Breast epithelium (tissue), 4 donors: ENCODE measurements around the gene MMP11. TPM values are rescaled to one million over a fixed set of nuclear protein-coding genes. Genes with fewer than 3 reads are reported as not detected.

Experiments
- DNase-seq, 2 donors: peaks; one replicate each; pipeline ENCODE4 v3.0.0-alpha.2; 2019; ENCODE audit warnings: low spot score in 2 of 2
- H3K27ac ChIP-seq, 2 donors: fragments of 200-600 bp; sonication (generic) in 1 of 2; one replicate each; pipeline ENCODE4 v1.5.1; 2016 to 2019; ENCODE audit warnings: mild to moderate bottlenecking in 1 of 2
- H3K27me3 ChIP-seq, 2 donors: fragments of 200-600 bp; sonication (generic) in 1 of 2; one replicate each; pipeline versions ENCODE4 v1.5.1 to v1.6.0; 2017 to 2019; ENCODE audit warnings: control low read depth in 1 of 2, mild to moderate bottlenecking in 1 of 2
- H3K36me3 ChIP-seq: fragments of 200-600 bp; one replicate; pipeline ENCODE4 v1.5.1; 2019
- H3K4me1 ChIP-seq, 2 donors: fragments of 200-600 bp; sonication (generic); one replicate each; pipeline ENCODE4 v1.5.1; 2016 to 2019; ENCODE audit warnings: control low read depth in 1 of 2
- H3K4me3 ChIP-seq, 3 donors: fragments of 200-600 bp; sonication (generic); 1 replicate in 2 of 3; 2 replicates in 1 of 3; pipeline ENCODE4 v1.5.1; 2016 to 2019; ENCODE audit warnings: mild to moderate bottlenecking in 3 of 3, moderate library complexity in 2 of 3
- H3K9me3 ChIP-seq, 2 donors: fragments of 200-600 bp; sonication (generic) in 1 of 2; one replicate each; pipeline ENCODE4 v1.5.1; 2016 to 2019; ENCODE audit warnings: control low read depth in 1 of 2
- POLR2A ChIP-seq: fragments of 450-650 bp; IDR thresholded peaks from one replicate; pipeline ENCODE4 v1.6.1; 2016; ENCODE audit warnings: antibody characterized with exemption, mild to moderate bottlenecking, moderate library complexity
- POLR2AphosphoS5 ChIP-seq, 3 donors: sonication (generic); formaldehyde crosslinking; IDR thresholded peaks; one replicate each; pipeline ENCODE4 v1.6.1; 2017; ENCODE audit warnings: antibody characterized with exemption in 3 of 3
- intact Hi-C: fragments of 100-400 bp; cut with DNase I; formaldehyde crosslinking; loops from one replicate; pipeline ENCODE4 v1.15.1; 2023; ENCODE audit warnings: low total_unique reads
- total RNA-seq, 3 donors: library from RNA; depleted of rRNA; stranded (reverse); fragments of >200 nt; gene quantifications; one replicate each; pipeline ENCODE4 v1.1.0, GENCODE V29; 2016
- TF ChIP-seq, protein P1 (sequence below), 3 donors: fragments of 450-650 bp; IDR thresholded peaks; one replicate each; pipeline ENCODE4 v1.5.1; 2016 to 2017; ENCODE audit warnings: antibody characterized with exemption in 3 of 3, mild to moderate bottlenecking in 3 of 3, moderate library complexity in 3 of 3

The MMP11 gene
- total RNA-seq, 3 donors from 2014 or later = 1.9 to 6.2 (median 4.8) TPM

DNA sequence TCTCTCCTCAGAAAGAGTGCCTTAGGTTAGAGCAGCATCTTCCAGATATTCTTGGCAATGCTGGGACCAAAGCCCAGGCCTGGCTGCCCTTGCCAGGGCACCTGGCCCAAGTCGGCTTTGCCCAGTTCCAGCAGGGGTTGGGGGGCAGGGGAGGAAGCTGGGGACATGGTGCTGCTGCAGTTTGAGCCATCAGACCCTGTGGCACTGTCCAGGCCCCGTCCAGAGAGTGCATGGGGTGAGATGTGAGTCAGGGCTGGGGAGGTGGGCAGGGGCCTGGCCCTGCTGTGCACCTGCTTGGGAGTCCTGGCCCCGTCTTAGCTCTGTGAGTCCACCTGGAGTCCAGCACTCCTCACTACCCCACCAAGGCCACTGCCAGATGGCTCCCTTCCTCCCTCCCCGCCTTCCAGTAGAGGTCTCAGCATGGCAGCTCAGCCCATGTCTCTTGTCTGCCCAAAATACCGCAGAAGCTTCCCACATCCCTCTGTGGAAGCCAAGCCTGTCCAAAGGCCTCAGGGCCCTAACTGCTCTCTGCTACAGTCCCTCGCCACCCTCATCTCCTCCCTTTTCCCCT is 49.5 kb downstream of the MMP11 start:
- intact Hi-C loops = no loop called here
- H3K4me3 ChIP-seq = no peak overlapping the region
- no peaks in the 10 kb centered on the region for H3K9me3 ChIP-seq
- H3K4me1 ChIP-seq = no peaks in the 10 kb centered on the region
- H3K27ac ChIP-seq = peak overlapping the region; percentile 33 to 77
- H3K36me3 ChIP-seq = peaks cover 1% of the 10 kb centered on the region
- H3K27me3 ChIP-seq = no peaks in the 10 kb centered on the region
- peak in 1 of 2 donors; percentile 70 for DNase-seq
- TF ChIP-seq POLR2AphosphoS5 (IDR thresholded peaks at IDR 0.05) (no peak), POLR2A (no peak)
- TF ChIP-seq, protein P1, sequence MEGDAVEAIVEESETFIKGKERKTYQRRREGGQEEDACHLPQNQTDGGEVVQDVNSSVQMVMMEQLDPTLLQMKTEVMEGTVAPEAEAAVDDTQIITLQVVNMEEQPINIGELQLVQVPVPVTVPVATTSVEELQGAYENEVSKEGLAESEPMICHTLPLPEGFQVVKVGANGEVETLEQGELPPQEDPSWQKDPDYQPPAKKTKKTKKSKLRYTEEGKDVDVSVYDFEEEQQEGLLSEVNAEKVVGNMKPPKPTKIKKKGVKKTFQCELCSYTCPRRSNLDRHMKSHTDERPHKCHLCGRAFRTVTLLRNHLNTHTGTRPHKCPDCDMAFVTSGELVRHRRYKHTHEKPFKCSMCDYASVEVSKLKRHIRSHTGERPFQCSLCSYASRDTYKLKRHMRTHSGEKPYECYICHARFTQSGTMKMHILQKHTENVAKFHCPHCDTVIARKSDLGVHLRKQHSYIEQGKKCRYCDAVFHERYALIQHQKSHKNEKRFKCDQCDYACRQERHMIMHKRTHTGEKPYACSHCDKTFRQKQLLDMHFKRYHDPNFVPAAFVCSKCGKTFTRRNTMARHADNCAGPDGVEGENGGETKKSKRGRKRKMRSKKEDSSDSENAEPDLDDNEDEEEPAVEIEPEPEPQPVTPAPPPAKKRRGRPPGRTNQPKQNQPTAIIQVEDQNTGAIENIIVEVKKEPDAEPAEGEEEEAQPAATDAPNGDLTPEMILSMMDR (IDR thresholded peaks at IDR 0.05) = no peak

- peak overlapping the region in 1 of 2 donors; percentile 50 for H3K27ac ChIP-seq
- no peaks in the 10 kb centered on the region for H3K4me1 ChIP-seq
- H3K9me3 ChIP-seq = no peaks in the 10 kb centered on the region
- peak in 1 of 2 donors; percentile 39 for DNase-seq
- TF ChIP-seq, protein P1 (IDR thresholded peaks at IDR 0.05) = no peak
- no peak for TF ChIP-seq POLR2AphosphoS5 (IDR thresholded peaks at IDR 0.05)
- TF ChIP-seq POLR2A = no peak
- intact Hi-C loops = no loop called here
- no peak overlapping the region for H3K4me3 ChIP-seq
- no peaks in the 10 kb centered on the region for H3K36me3 ChIP-seq
- no peaks in the 10 kb centered on the region for H3K27me3 ChIP-seq
These were observed 50.7 kb downstream of the MMP11 start for GRCh38 chr22:23823331-23823791.

DNA sequence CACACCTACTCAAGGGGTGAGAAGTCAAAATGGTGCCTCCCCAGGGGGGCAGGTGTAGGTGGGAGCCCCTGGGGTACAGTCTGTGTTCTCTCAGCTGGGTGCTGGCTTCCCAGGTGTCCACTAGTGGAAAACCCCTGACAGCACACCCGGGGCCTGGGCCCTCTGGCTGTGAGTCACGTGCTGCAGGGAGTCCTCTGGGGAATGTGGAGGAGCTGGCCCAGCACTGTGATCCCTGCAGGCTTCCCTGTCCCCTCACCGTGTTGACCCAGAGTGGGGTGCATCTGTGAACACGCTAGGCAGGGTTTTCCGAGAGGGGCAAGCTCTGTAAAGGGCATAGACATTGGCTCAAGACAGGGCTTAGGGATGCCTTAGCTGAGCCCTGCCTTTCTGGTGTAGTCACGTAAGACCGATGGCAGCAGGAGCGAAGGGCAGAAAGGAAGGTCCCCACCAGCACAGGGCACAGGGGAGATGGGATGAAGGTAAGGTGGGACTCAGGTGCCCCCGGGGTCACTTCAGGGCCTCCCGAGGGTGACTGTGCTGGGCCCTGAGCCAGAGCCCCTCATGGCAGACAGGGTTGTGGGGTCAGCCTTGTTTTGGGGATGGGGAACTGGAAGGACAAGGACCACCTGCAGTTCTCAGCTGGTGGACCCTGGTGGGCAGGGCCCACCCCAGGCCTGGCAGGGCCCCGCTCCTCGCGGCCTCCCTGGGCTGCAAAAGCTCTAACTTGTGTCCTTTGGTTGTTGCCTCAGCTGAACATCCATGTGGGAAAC is 52.0 kb downstream of the MMP11 start:
- H3K27ac ChIP-seq = peak overlapping the region in 1 of 2 donors; percentile 50
- no peak overlapping the region for H3K4me3 ChIP-seq
- no peaks in the 10 kb centered on the region for H3K9me3 ChIP-seq
- H3K27me3 ChIP-seq = no peaks in the 10 kb centered on the region
- TF ChIP-seq POLR2A (no peak), POLR2AphosphoS5 (IDR thresholded peaks at IDR 0.05) (no peak)
- TF ChIP-seq, protein P1 (IDR thresholded peaks at IDR 0.05) = no peak
- DNase-seq = no peak
- no peaks in the 10 kb centered on the region for H3K4me1 ChIP-seq
- no peaks in the 10 kb centered on the region for H3K36me3 ChIP-seq
- intact Hi-C loops = no loop called here

DNA sequence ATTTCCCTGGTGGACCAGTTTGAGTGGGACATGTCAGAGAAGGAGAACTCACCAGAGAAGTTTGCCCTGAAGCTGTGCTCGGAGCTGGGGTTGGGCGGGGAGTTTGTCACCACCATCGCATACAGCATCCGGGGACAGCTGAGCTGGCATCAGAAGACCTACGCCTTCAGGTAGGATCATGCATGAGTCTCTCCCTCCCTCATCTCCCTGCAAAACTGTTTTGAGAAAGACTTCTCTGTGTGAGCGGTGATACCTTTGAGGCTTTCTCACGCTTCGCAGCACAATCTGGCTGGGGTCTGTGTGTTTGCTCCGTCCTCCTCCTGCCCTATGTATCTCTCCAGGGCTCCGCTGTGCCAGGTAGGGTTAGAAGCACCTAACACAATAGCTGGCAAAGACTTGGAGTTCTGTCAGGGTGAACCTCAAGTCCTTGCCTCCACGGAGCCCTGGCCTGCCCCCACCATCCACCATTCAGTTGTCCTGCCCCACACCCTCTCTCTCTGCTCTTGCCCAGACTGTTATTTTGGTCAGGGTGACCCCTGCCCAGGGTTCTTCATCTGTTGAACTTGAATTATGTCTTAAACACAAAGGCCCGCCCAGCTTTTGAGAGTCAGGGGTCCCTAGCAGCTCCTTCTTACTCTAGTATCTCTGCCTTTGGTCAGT is 52.7 kb downstream of the MMP11 start:
- Histone ChIP-seq H3K36me3 (no peaks in the 10 kb centered on the region), H3K27ac (peak overlapping the region in 1 of 2 donors; percentile 50), H3K9me3 (no peaks in the 10 kb centered on the region), H3K4me1 (no peaks in the 10 kb centered on the region), H3K4me3 (no peak overlapping the region), H3K27me3 (no peaks in the 10 kb centered on the region)
- TF ChIP-seq POLR2AphosphoS5 (IDR thresholded peaks at IDR 0.05) (no peak), POLR2A (no peak)
- TF ChIP-seq, protein P1 (IDR thresholded peaks at IDR 0.05) = no peak
- intact Hi-C loops = no loop called here
- DNase-seq = no peak
